Endothelial cell of umbilical vein (primary cell): ENCODE data around the gene GPAT2. TPM values are rescaled to one million over a fixed set of nuclear protein-coding genes. Genes with fewer than 3 reads are reported as not detected.
"Not testable (repeated sequence)": the region's sequence is repeated elsewhere in the genome, so short reads cannot be mapped to it uniquely, and the experiment has no call there.

Experiments
- BruUV-seq: library from RNA; stranded (reverse); fragments of 400-500 nt; replicated peaks from 2 replicates; lab custom pipeline; 2021; lab: Mats Ljungman, UMichigan
- CTCF ChIA-PET: fragments of 300-600, 350-600 bp; sonication (Branson Sonifier 250); formaldehyde crosslinking; loops from one replicate; lab custom pipeline; 2021; ENCODE audit warnings: antibody characterized with exemption, inconsistent platforms; lab: Charles Lee
- POLR2A ChIA-PET: fragments of 300-600, 350-600 bp; sonication (Branson Sonifier 250); formaldehyde crosslinking; loops from one replicate; lab custom pipeline; 2021; ENCODE audit warnings: antibody characterized with exemption, inconsistent platforms; lab: Charles Lee
- DNase-seq: peaks from one replicate; pipeline ENCODE4 v3.0.0-alpha.2; 2011; ENCODE audit warnings: low read depth, low spot score
- FAIRE-seq: peaks from 2 replicates; lab custom pipeline; 2011; peaks lifted over from hg19 to GRCh38; lab: Jason Lieb, UNC
- H2AFZ ChIP-seq: 2 replicates; pipeline ENCODE4 v1.6.0; 2012; ENCODE audit warnings: low read depth, low read length, control low read depth, inconsistent platforms
- H3K27ac ChIP-seq: 2 replicates; pipeline ENCODE4 v1.5.1; 2011; ENCODE audit warnings: low read depth, mild to moderate bottlenecking, control low read depth, low read length, moderate library complexity; ENCODE audit not compliant: insufficient read depth
- H3K27me3 ChIP-seq, 2 experiments: 2 replicates each; pipeline versions ENCODE4 v1.6.0 to v1.6.1; 2011; ENCODE audit warnings: low read length in 2 of 2, mixed read lengths in 1 of 2; ENCODE audit not compliant: control insufficient read depth in 2 of 2, insufficient read depth in 2 of 2
- H3K36me3 ChIP-seq, 2 experiments: 2 replicates in 1 of 2; 3 replicates in 1 of 2; pipeline ENCODE4 v1.5.1; 2011; ENCODE audit warnings: low read length in 2 of 2, mild to moderate bottlenecking in 1 of 2, moderate library complexity in 1 of 2; ENCODE audit not compliant: control insufficient read depth in 2 of 2, insufficient read depth in 2 of 2; ENCODE audit errors: extremely low read depth in 1 of 2
- H3K4me1 ChIP-seq: 3 replicates; pipeline ENCODE4 v1.5.1; 2011; ENCODE audit warnings: mild to moderate bottlenecking, low read length; ENCODE audit not compliant: control insufficient read depth, insufficient read depth; ENCODE audit errors: extremely low read depth
- H3K4me2 ChIP-seq: 2 replicates; pipeline ENCODE4 v1.6.1; 2011; ENCODE audit warnings: low read length, control low read depth, mixed read lengths; ENCODE audit not compliant: insufficient read depth
- H3K4me3 ChIP-seq, 3 experiments: fragments of 200-600 bp in 1 of 3; sonication (generic), shearing (Covaris generic) in 1 of 3; replicated peaks in 1 of 3; 2 replicates each; pipeline ENCODE4 v1.5.1; 2011 to 2016; ENCODE audit warnings: control low read depth in 3 of 3, low read length in 3 of 3, mild to moderate bottlenecking in 2 of 3, inconsistent platforms in 1 of 3, low read depth in 1 of 3, moderate library complexity in 1 of 3; ENCODE audit not compliant: insufficient read depth in 1 of 3
- H3K79me2 ChIP-seq: 2 replicates; pipeline ENCODE4 v1.6.0; 2012; ENCODE audit warnings: low read length, inconsistent platforms; ENCODE audit not compliant: control insufficient read depth, insufficient read depth
- H3K9ac ChIP-seq: replicated peaks from 2 replicates; pipeline ENCODE3; 2011; ENCODE audit warnings: low read length, control low read depth; ENCODE audit not compliant: insufficient read depth; ENCODE audit errors: extremely low read depth
- H3K9me1 ChIP-seq: replicated peaks from 3 replicates; pipeline ENCODE4 v1.6.0; 2011; ENCODE audit warnings: mild to moderate bottlenecking, low read length; ENCODE audit not compliant: control insufficient read depth, insufficient read depth; ENCODE audit errors: extremely low read depth
- H3K9me3 ChIP-seq: replicated peaks from 2 replicates; pipeline ENCODE4 v1.5.1; 2012; ENCODE audit warnings: low read length, inconsistent platforms; ENCODE audit not compliant: control insufficient read depth, insufficient read depth
- H4K20me1 ChIP-seq: replicated peaks from 2 replicates; pipeline ENCODE3; 2011; ENCODE audit warnings: mild to moderate bottlenecking, low read length; ENCODE audit not compliant: control insufficient read depth, insufficient read depth; ENCODE audit errors: extremely low read depth
- dilution Hi-C: fragments of 300-500 bp; cut with MboI; formaldehyde crosslinking; loops from one replicate; pipeline ENCODE4 v1.15.0; 2019; ENCODE audit warnings: low sequenced_read_pairs; ENCODE audit not compliant: extremely low pct_ligation_motif_present
- intact Hi-C: fragments of 100-400 bp; cut with micrococcal nuclease; formaldehyde crosslinking; loops from one replicate; pipeline ENCODE4 v1.10.0; 2022
- polyA plus RNA-seq, 4 experiments: library from polyadenylated mRNA; depleted of rRNA in 3 of 4; stranded (reverse) in 3 of 4; unstranded in 1 of 4; fragments of >200 nt; gene quantifications; 2 replicates each; pipeline versions ENCODE4 v1.2.1 to v1.2.3, GENCODE V29; 2011 to 2012; ENCODE audit warnings: missing spikeins in 1 of 4
- total RNA-seq: library from RNA; stranded (reverse); gene quantifications from 2 replicates; pipeline ENCODE4 v1.2.3, GENCODE V29; 2021

GPAT2 gene
- total and polyA plus RNA-seq, 2 donors (not counting 3 experiments of a cell fraction or from before 2014, with no cell fraction given): 6.6 to 10.3 TPM

DNA sequence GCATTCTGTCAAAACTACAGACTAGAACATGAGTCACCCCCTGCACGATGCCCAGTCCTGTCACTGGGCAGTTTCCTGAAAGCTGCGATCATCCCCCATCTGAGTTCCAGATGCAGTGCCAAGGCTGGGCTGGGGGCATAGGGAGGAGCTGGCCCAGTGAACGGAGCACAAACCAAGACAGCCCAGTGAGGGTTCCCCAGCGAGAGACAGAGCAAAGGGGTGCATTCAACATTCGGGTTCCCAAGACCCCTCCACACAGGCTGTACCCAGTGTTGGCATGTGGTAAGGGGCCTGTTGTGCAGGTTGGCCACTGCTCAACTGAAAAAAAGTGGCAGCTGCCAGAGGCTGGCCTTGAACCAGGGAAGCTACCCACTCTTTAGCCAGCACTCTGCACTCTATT lies 35.6 kb upstream of the GPAT2 start:
- H3K27me3 ChIP-seq, DNase-seq, dilution Hi-C loops, FAIRE-seq, H3K4me2 ChIP-seq, CTCF ChIA-PET, H2AFZ ChIP-seq, H4K20me1 ChIP-seq, H3K36me3 ChIP-seq, H3K9me3 ChIP-seq, H3K27ac ChIP-seq, POLR2A ChIA-PET, H3K9me1 ChIP-seq, H3K4me1 ChIP-seq, H3K79me2 ChIP-seq, H3K4me3 ChIP-seq, BruUV-seq, H3K9ac ChIP-seq, intact Hi-C loops: not testable (repeated sequence)

DNA sequence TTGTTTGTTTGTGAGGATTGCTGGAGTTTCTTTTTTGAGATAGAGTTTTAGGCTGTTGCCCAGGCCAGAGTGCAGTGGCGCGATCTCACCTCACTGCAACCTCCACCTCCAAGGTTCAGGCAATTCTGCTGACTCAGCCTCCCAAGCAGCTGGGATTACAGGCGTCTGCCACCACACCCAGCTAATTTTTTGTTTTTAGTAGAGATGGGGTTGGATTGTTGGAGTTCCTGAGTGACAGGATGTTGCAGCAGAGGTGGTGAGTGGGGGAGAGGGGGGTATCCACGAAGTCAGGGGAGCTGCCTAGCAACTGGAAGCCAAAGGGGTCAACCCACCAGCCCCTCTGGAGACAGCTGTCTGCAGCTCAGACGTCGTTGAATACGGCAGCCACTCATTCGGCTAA lies 35.2 kb upstream of the GPAT2 start:
- H3K4me3 ChIP-seq, POLR2A ChIA-PET, H2AFZ ChIP-seq, intact Hi-C loops, DNase-seq, dilution Hi-C loops, H3K9me1 ChIP-seq, H3K27me3 ChIP-seq, H4K20me1 ChIP-seq, H3K36me3 ChIP-seq, CTCF ChIA-PET, H3K27ac ChIP-seq, BruUV-seq, H3K9ac ChIP-seq, H3K4me2 ChIP-seq, H3K4me1 ChIP-seq, H3K9me3 ChIP-seq, H3K79me2 ChIP-seq: not testable (repeated sequence)
- peak; percentile 55 for FAIRE-seq

DNA sequence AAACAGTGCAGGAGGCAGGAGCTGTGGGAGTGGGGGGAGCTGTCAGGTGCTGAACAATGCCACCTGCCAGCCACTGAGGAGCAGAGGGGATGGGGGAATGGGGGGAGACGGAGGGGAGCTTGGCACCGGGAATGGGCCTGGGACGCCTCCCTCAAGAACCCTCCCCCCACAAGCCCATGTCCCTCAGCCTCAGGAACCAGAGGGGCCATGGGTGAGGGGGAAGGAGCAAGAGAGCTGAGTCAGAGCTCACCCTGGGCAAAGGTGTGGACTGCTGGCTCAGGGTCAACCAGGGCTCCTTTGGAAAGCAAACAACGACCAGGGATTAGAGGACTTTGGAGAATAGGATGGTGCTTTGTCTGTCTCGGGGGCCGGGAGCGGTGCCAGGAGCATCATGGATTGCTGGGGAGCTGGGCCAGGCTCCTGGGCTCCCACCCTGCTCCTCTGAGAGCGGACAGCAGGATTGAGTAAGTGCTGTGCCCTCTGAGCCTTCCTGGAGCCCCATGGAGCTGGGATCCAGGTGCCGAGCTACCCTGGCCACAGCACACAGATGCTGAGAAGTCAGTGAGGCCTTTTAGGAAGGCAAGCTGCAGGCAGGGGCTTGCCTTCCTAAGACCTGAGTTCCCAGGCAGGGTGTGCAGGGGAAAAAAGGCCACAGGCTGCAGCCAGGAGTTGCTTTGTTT lies 33.3 kb upstream of the GPAT2 start:
- H3K9me3 ChIP-seq, H3K9ac ChIP-seq, BruUV-seq, H3K4me2 ChIP-seq, H4K20me1 ChIP-seq, H3K27me3 ChIP-seq, CTCF ChIA-PET, H3K79me2 ChIP-seq, H3K36me3 ChIP-seq, POLR2A ChIA-PET, H3K4me3 ChIP-seq, H3K4me1 ChIP-seq, FAIRE-seq, H2AFZ ChIP-seq, intact Hi-C loops, DNase-seq, H3K9me1 ChIP-seq, H3K27ac ChIP-seq, dilution Hi-C loops: not testable (repeated sequence)

DNA sequence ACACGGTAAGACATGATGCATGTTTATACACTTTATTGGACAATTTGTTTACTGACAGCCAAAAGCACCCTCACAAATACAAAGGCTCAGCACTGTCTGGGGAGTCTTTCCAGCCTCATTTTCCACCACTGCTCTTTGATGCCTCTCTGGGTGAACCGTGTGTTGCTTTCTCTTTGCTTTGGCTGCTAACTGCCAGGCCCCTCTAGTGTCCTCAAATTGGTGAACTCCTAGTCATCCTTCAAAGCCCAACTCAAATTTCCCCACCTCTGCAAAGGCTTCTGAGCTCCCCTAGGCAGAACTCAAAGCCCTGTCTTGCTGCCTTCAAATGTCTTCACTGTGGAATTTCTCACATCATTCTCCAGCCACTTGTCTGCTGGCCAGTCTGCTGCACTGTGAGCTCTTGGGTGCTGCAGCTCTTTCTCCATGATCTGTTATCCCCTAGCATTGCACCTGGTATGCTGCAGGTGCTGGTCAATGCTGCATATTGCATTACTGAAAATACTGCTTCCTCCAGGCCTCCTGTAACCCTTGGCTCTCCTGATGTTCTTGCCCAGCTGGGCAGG lies 32.5 kb upstream of the GPAT2 start:
- H3K4me2 ChIP-seq, H3K9me1 ChIP-seq, H3K9me3 ChIP-seq, CTCF ChIA-PET, POLR2A ChIA-PET, H3K36me3 ChIP-seq, H3K9ac ChIP-seq, H3K79me2 ChIP-seq, dilution Hi-C loops, FAIRE-seq, DNase-seq, H3K4me1 ChIP-seq, H3K27me3 ChIP-seq, H3K27ac ChIP-seq, H2AFZ ChIP-seq, H4K20me1 ChIP-seq, BruUV-seq, H3K4me3 ChIP-seq, intact Hi-C loops: not testable (repeated sequence)
